ENCODE results near the gene ATP5F1E.

- TF ChIP-seq, protein P1, sequence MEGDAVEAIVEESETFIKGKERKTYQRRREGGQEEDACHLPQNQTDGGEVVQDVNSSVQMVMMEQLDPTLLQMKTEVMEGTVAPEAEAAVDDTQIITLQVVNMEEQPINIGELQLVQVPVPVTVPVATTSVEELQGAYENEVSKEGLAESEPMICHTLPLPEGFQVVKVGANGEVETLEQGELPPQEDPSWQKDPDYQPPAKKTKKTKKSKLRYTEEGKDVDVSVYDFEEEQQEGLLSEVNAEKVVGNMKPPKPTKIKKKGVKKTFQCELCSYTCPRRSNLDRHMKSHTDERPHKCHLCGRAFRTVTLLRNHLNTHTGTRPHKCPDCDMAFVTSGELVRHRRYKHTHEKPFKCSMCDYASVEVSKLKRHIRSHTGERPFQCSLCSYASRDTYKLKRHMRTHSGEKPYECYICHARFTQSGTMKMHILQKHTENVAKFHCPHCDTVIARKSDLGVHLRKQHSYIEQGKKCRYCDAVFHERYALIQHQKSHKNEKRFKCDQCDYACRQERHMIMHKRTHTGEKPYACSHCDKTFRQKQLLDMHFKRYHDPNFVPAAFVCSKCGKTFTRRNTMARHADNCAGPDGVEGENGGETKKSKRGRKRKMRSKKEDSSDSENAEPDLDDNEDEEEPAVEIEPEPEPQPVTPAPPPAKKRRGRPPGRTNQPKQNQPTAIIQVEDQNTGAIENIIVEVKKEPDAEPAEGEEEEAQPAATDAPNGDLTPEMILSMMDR (conservative IDR thresholded peaks at IDR 0.05; ENCODE audit: low read depth in 2 of 2): no peak; a peak in 1 of 4 replicates
- TF ChIP-seq EZH2phosphoT487 (IDR thresholded peaks at IDR 0.05; ENCODE audit: unreplicated experiment): no peak
- TF ChIP-seq, protein P2, sequence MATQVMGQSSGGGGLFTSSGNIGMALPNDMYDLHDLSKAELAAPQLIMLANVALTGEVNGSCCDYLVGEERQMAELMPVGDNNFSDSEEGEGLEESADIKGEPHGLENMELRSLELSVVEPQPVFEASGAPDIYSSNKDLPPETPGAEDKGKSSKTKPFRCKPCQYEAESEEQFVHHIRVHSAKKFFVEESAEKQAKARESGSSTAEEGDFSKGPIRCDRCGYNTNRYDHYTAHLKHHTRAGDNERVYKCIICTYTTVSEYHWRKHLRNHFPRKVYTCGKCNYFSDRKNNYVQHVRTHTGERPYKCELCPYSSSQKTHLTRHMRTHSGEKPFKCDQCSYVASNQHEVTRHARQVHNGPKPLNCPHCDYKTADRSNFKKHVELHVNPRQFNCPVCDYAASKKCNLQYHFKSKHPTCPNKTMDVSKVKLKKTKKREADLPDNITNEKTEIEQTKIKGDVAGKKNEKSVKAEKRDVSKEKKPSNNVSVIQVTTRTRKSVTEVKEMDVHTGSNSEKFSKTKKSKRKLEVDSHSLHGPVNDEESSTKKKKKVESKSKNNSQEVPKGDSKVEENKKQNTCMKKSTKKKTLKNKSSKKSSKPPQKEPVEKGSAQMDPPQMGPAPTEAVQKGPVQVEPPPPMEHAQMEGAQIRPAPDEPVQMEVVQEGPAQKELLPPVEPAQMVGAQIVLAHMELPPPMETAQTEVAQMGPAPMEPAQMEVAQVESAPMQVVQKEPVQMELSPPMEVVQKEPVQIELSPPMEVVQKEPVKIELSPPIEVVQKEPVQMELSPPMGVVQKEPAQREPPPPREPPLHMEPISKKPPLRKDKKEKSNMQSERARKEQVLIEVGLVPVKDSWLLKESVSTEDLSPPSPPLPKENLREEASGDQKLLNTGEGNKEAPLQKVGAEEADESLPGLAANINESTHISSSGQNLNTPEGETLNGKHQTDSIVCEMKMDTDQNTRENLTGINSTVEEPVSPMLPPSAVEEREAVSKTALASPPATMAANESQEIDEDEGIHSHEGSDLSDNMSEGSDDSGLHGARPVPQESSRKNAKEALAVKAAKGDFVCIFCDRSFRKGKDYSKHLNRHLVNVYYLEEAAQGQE (IDR thresholded peaks at IDR 0.05; ENCODE audit: unreplicated experiment): no peak
- TF ChIP-seq POLR2AphosphoS5 (IDR thresholded peaks at IDR 0.05; ENCODE audit: low read depth): no peak
- TF ChIP-seq EZH2 (IDR thresholded peaks at IDR 0.05; ENCODE audit: low read depth, unreplicated experiment): no peak
- no peak for TF ChIP-seq STAT1 (IDR thresholded peaks at IDR 0.05; ENCODE audit: unreplicated experiment)
- TF ChIP-seq, protein P3, sequence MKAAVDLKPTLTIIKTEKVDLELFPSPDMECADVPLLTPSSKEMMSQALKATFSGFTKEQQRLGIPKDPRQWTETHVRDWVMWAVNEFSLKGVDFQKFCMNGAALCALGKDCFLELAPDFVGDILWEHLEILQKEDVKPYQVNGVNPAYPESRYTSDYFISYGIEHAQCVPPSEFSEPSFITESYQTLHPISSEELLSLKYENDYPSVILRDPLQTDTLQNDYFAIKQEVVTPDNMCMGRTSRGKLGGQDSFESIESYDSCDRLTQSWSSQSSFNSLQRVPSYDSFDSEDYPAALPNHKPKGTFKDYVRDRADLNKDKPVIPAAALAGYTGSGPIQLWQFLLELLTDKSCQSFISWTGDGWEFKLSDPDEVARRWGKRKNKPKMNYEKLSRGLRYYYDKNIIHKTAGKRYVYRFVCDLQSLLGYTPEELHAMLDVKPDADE (IDR thresholded peaks at IDR 0.05): no peak
- no peak for TF ChIP-seq CREB1 (CRISPR knock-in tag; IDR thresholded peaks at IDR 0.05; ENCODE audit: low read depth)
- no peak for TF ChIP-seq ZNF331 (CRISPR knock-in tag; IDR thresholded peaks at IDR 0.05; ENCODE audit: low read depth)
- no peak for TF ChIP-seq NANOG (IDR thresholded peaks at IDR 0.05; ENCODE audit: borderline replicate concordance)
Measured at GRCh38 chr20:59006167-59006863, 25.8 kb downstream of the ATP5F1E start.
